Right cardiac atrium (tissue), 5 donors: ENCODE data around the gene URB1. TPM values are rescaled to one million over a fixed set of nuclear protein-coding genes. Genes with fewer than 3 reads are reported as not detected.
A peak's percentile ranks its signal among the peaks of the same experiment; 100 is the strongest.
"Not testable (repeated sequence)": the region's sequence is repeated elsewhere in the genome, so short reads cannot be mapped to it uniquely, and the experiment has no call there.

ENCODE experiments used
- ATAC-seq, 2 donors: fragments of 200-7000 bp; cut with Tn5 transposase; one replicate each; pipeline versions ENCODE4 v1.8.0 to v1.9.1; 2020; ENCODE audit warnings: moderate library complexity in 2 of 2, mild to moderate bottlenecking in 1 of 2
- DNase-seq, 3 donors: peaks; one replicate each; pipeline ENCODE4 v3.0.0-alpha.2; 2020
- H3K27ac ChIP-seq: one replicate; pipeline ENCODE4 v1.5.1; 2013; ENCODE audit warnings: mild to moderate bottlenecking, low read length, control low read depth, moderate library complexity
- H3K27me3 ChIP-seq: one replicate; pipeline ENCODE4 v1.6.1; 2013; ENCODE audit not compliant: control insufficient read depth, insufficient read depth
- H3K4me1 ChIP-seq: one replicate; pipeline ENCODE4 v1.6.1; 2013; ENCODE audit warnings: low read length; ENCODE audit not compliant: control insufficient read depth, insufficient read depth
- H3K4me3 ChIP-seq: one replicate; pipeline ENCODE4 v1.5.1; 2013; ENCODE audit warnings: low read length, control low read depth
- H3K9me3 ChIP-seq: one replicate; pipeline ENCODE4 v1.6.1; 2013; ENCODE audit warnings: low read length; ENCODE audit not compliant: control insufficient read depth
- WGBS: extraction: QIAGEN DNeasy Blood & Tissue Kit; methylation state at CpG from one replicate; pipeline ENCODE4 v1.1.7; 2013; 5-methylcytosine and 5-hydroxymethylcytosine counted together
- intact Hi-C, 4 donors: fragments of 100-400 bp; cut with DNase I; formaldehyde crosslinking; loops; one replicate each; pipeline versions ENCODE4 v1.11.0 to v1.14.0; 2022 to 2023
- long read RNA-seq, 4 donors: library from polyadenylated mRNA; unstranded; transcript quantifications; one replicate each; pipeline ENCODE4 v2.0.0, GENCODE V29; 2020 to 2021
- polyA plus RNA-seq: library from polyadenylated mRNA; stranded (reverse); fragments of 200-250 nt; gene quantifications from one replicate; pipeline ENCODE4 v1.2.3, GENCODE V29; 2013
- total RNA-seq, 4 donors: library from RNA; stranded (reverse); fragmentation: NEBNext Ultra II Directional; extraction: Animal tissue kit (Norgen Biotek cat#: 25700); gene quantifications; one replicate each; pipeline ENCODE4 v1.2.1, GENCODE V29; 2021
- donor health status: healthy with polysubstance abuse.
- donor health status: DM: no; HTN: yes; CAD: no.
- donor health status: DM: no; HTN: no; CAD: no.
- donor health status: DM: no; HTN: yes; CAD: no; lungs with severe emphysema.
- donor health status: DM: yes; HTN: yes; CAD: no.

URB1 gene
- total RNA-seq: 10 to 100 TPM in 2 of 4 donors, 1 to 10 TPM in 2; 8.3 to 13.8 (median 9.9) TPM
- polyA plus RNA-seq: 3.3 TPM
- long read RNA-seq, donor 1, partial matches to known transcripts: 27 of 31 reads
- long read RNA-seq, donor 1, other reads (novel, unspliced or antisense): 4 of 31 reads
- long read RNA-seq, donor 2, partial matches to known transcripts: 10 of 11 reads
- long read RNA-seq, donor 2, other reads (novel, unspliced or antisense): 1 of 11 reads
- long read RNA-seq, donor 3, full-length matches to known transcripts: 1 of 48 reads
- long read RNA-seq, donor 3, partial matches to known transcripts: 40 of 48 reads
- long read RNA-seq, donor 3, other reads (novel, unspliced or antisense): 7 of 48 reads
- long read RNA-seq, donor 4, partial matches to known transcripts: 8 of 8 reads
- long read RNA-seq, donor 4, other reads (novel, unspliced or antisense): 0 of 8 reads

DNA sequence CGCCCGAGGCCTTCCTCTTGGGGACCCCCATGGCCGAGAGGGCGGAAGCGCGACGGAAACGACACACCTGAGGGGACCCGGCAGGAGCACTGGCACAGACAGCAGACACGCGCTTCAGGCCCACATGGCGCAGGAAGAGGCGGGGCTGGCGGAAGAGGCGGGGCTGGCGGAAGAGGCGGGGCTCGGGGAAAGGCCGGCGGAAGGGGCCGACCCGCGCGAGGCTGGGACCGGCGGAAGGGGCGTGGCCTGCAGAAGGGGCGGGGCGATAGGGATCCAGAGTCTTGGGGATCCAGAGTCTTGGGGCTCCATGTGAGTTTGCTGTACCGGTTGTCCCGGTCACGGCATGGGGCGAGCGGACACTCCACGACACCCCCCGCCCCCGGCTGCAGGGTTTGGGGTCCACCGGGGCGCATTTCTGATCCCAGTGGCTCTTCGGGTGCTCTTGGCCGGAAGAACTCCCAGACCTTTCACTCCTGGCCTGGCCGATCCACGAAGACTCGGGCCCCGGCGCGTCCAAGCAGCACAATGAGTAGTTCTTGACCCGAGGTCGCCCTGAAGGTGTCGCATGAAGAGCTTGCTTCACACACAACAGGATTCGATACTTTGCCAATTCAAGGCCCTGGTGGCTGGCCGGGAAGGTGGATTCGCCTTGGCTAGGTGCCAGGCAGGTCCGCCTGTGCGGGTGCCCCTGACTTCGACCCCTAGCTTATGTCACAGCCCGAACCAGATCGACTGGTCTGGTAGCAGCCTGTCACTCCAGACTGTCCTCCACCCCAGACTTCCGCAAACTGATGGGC lies at the start of gene URB1:
URB1 (minus strand) TSS at position 133 of the 797 bp plus-strand sequence; CDS start at position 31, 102 bp downstream.
- intact Hi-C loops: loop anchor here in 1 of 4 donors (10.0 kb wide), 1 partner anchor 212 kb away; no protein-coding TSS in a partner anchor
- ATAC-seq (peak; percentile 99), DNase-seq (peak; percentile 95 to 98 (median 98))
- WGBS: 5% methylated on average over 59 of the region's 59 CpGs
- H3K9me3 ChIP-seq: no peaks in the 10 kb centered on the region
- peak within 1 kb of the TSS; percentile 73 for H3K27ac ChIP-seq
- H3K4me1 ChIP-seq: peaks cover 2% of the 10 kb centered on the region
- H3K4me3 ChIP-seq: peak within 1 kb of the TSS; percentile 87
- no peaks in the 10 kb centered on the region for H3K27me3 ChIP-seq

GRCh38 chr21:32437729-32438128 lies 44.9 kb upstream of the URB1 start:
- peak; percentile 44 to 72 (median 67) for DNase-seq
- Histone ChIP-seq H3K9me3 (no peaks in the 10 kb centered on the region), H3K27ac (no peak overlapping the region), H3K4me1 (peaks cover 12% of the 10 kb centered on the region), H3K4me3 (no peak overlapping the region), H3K27me3 (no peaks in the 10 kb centered on the region)
- WGBS: 56% methylated on average over 12 of the region's 12 CpGs
- ATAC-seq: peak in 1 of 2 donors; percentile 85
- intact Hi-C loops: no loop called here

- H3K27ac ChIP-seq, DNase-seq, H3K27me3 ChIP-seq, H3K9me3 ChIP-seq, ATAC-seq, intact Hi-C loops, H3K4me3 ChIP-seq: not testable (repeated sequence)
- 73% methylated on average over 15 of the region's 15 CpGs for WGBS
- H3K4me1 ChIP-seq: peaks cover 10% of the 10 kb centered on the region
Measured at GRCh38 chr21:32432982-32433660, 40.3 kb upstream of the URB1 start.

- DNase-seq: peak in 2 of 3 donors; percentile 67 to 75
- ATAC-seq: peak; percentile 55 to 60
- Histone ChIP-seq H3K27ac (peak overlapping the region; percentile 66), H3K4me3 (no peak overlapping the region), H3K27me3 (no peaks in the 10 kb centered on the region), H3K4me1 (peaks cover 10% of the 10 kb centered on the region), H3K9me3 (no peaks in the 10 kb centered on the region)
- 36% methylated on average over 10 of the region's 10 CpGs for WGBS
- intact Hi-C loops: no loop called here
Measured at GRCh38 chr21:32427958-32428623, 35.3 kb upstream of the URB1 start.

DNA sequence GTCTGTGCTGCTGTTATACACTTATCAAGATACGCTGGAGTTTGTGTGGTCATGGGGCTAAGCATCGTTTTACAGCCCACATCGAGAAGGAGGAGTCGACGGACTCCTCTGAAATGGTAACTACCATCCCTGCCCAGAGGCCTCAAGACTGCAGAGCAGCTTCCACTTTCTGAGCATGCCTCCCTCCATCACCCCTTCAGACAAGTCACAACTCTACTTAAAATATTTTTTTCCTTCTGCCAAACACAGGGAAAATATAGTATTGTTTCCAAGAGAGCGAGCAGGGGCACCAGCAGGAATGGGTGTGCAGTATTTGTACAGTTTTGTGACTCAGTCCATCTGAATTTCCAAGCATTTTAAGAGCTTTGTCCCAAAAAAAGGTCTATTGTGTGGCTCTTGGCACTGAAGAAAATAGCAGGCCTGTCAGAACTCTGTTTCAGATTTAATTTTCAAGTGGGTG lies 33.8 kb upstream of the URB1 start:
- ATAC-seq (peak; percentile 54 to 64), DNase-seq (no peak)
- peaks cover 10% of the 10 kb centered on the region for H3K4me1 ChIP-seq
- WGBS: 63% methylated on average over 6 of the region's 6 CpGs
- H3K4me3 ChIP-seq: no peak overlapping the region
- H3K9me3 ChIP-seq: no peaks in the 10 kb centered on the region
- H3K27me3 ChIP-seq: no peaks in the 10 kb centered on the region
- H3K27ac ChIP-seq: peak overlapping the region; percentile 20
- intact Hi-C loops: no loop called here

- intact Hi-C loops: no loop called here
- Histone ChIP-seq H3K9me3 (no peaks in the 10 kb centered on the region), H3K27me3 (no peaks in the 10 kb centered on the region), H3K4me3 (no peak overlapping the region), H3K27ac (no peak overlapping the region), H3K4me1 (peaks cover 10% of the 10 kb centered on the region)
- 74% methylated on average over 5 of the region's 5 CpGs for WGBS
- ATAC-seq: no peak
- no peak for DNase-seq
Measured at GRCh38 chr21:32426066-32426465, 33.3 kb upstream of the URB1 start.

DNA sequence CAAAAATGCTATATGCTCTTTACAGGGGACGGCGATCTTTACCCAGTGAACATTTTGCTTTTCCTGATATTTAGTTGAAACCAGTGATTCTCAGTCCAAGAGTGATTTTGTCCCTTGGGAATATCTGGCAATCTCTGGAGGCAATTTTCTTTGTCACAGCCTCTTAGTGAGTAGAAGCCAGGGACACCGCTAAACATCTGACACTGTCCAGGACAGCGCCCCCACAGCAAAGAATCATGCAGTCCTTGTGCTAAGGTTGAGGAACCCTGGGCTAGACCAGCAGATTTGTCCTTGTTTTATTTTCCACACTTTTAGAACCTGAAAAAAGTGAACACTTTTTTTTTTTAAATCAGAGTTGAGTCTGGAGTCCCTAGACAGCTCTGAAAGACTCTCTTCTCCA lies 32.8 kb upstream of the URB1 start:
- Histone ChIP-seq H3K9me3 (no peaks in the 10 kb centered on the region), H3K4me3 (no peak overlapping the region), H3K27me3 (no peaks in the 10 kb centered on the region), H3K27ac (no peak overlapping the region), H3K4me1 (peaks cover 10% of the 10 kb centered on the region)
- 89% methylated on average over 4 of the region's 4 CpGs for WGBS
- DNase-seq: no peak
- intact Hi-C loops: no loop called here
- ATAC-seq: no peak

GRCh38 chr21:32424674-32425073 lies 31.9 kb upstream of the URB1 start:
- WGBS: 93% methylated on average over 5 of the region's 5 CpGs
- Histone ChIP-seq H3K4me1 (peaks cover 10% of the 10 kb centered on the region), H3K4me3 (no peak overlapping the region), H3K27ac (no peak overlapping the region), H3K9me3 (no peaks in the 10 kb centered on the region), H3K27me3 (no peaks in the 10 kb centered on the region)
- DNase-seq (no peak), ATAC-seq (no peak)
- intact Hi-C loops: no loop called here

GRCh38 chr21:32424191-32424535 lies 31.4 kb upstream of the URB1 start:
- 82% methylated on average over 2 of the region's 2 CpGs for WGBS
- Histone ChIP-seq H3K4me3 (no peak overlapping the region), H3K9me3 (no peaks in the 10 kb centered on the region), H3K4me1 (peaks cover 10% of the 10 kb centered on the region), H3K27me3 (no peaks in the 10 kb centered on the region), H3K27ac (no peak overlapping the region)
- no peak for DNase-seq
- intact Hi-C loops: no loop called here
- no peak for ATAC-seq

DNA sequence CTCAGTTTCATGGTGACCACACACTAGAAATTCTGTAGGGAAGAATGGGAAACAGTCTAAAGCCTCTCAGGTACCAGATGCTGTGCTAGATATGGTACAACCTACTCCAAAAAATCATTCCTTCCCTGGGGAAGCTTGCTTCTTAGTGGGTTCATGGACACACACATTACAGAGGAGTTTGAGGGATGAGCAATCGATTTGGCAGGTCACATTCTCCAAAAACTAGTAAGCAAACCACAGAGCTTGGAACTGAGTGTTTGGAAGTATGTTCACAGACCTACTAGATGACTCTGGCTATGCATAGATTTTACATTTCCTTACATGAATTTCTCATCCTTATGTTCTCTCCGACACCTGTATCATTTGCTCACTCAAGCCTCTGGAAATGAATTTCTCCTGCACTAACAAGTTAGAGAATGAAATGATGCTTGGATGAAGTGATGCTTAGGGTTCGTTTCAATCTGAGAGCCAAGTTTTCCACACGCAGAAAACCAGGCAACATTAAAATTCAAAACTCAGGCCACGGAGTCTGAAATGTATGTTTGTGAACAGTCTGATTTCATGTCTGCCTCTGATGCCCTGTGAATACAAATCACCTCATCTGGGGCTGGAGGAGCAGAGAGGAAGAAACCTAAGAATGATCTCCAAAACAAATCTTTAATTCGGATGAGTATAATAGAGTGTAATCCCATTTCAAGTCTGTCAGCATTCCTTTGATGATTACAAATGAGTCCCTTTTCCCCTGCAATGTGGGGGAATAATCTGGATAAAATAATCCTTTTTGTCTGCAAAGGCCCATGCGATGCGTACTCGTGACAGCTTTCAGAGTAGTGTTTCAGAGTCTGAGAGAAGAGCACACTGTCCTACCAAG lies 30.7 kb upstream of the URB1 start:
- Histone ChIP-seq H3K27me3 (no peaks in the 10 kb centered on the region), H3K4me1 (peaks cover 10% of the 10 kb centered on the region), H3K4me3 (no peak overlapping the region), H3K27ac (no peak overlapping the region), H3K9me3 (no peaks in the 10 kb centered on the region)
- DNase-seq: no peak
- intact Hi-C loops: no loop called here
- ATAC-seq: no peak
- WGBS: 90% methylated on average over 9 of the region's 9 CpGs
